ENCODE measurements around the gene FAM83B.
"Not testable (repeated sequence)": the region's sequence is repeated elsewhere in the genome, so short reads cannot be mapped to it uniquely, and the experiment has no call there.

The FAM83B gene, protein sequence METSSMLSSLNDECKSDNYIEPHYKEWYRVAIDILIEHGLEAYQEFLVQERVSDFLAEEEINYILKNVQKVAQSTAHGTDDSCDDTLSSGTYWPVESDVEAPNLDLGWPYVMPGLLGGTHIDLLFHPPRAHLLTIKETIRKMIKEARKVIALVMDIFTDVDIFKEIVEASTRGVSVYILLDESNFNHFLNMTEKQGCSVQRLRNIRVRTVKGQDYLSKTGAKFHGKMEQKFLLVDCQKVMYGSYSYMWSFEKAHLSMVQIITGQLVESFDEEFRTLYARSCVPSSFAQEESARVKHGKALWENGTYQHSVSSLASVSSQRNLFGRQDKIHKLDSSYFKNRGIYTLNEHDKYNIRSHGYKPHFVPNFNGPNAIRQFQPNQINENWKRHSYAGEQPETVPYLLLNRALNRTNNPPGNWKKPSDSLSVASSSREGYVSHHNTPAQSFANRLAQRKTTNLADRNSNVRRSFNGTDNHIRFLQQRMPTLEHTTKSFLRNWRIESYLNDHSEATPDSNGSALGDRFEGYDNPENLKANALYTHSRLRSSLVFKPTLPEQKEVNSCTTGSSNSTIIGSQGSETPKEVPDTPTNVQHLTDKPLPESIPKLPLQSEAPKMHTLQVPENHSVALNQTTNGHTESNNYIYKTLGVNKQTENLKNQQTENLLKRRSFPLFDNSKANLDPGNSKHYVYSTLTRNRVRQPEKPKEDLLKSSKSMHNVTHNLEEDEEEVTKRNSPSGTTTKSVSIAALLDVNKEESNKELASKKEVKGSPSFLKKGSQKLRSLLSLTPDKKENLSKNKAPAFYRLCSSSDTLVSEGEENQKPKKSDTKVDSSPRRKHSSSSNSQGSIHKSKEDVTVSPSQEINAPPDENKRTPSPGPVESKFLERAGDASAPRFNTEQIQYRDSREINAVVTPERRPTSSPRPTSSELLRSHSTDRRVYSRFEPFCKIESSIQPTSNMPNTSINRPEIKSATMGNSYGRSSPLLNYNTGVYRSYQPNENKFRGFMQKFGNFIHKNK

GRCh38 chr6:54846243-54846856, at the start of gene FAM83B:
Gene FAM83B, plus strand, starts transcription at chr6:54846771. Its CDS starts 23,476 bp downstream, at chr6:54870247.
- no peak for DNase-seq (ENCODE audit: low read depth in 2 of 2)

DNA sequence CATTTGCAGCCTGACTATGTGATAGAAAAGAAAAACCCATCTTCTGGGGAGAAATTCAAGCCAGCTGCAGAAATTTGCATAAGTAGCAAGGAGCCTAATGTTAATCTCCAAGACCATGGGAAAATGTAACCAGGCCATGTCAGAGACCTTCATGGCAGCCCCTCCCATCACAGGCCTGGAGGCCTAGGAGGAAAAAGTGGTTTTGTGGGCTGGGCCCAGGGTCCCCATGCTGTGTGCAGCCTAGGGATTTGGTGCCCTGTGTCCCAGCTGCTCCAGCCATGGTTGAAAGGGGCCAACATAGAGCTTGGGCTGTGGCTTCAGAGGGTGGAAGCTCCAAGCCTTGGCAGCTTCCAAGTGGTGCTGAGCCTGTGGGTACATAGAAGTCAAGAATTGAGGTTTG, 49.7 kb upstream of the FAM83B start:
- DNase-seq (ENCODE audit: low read depth in 2 of 2) = not testable (repeated sequence)

DNA sequence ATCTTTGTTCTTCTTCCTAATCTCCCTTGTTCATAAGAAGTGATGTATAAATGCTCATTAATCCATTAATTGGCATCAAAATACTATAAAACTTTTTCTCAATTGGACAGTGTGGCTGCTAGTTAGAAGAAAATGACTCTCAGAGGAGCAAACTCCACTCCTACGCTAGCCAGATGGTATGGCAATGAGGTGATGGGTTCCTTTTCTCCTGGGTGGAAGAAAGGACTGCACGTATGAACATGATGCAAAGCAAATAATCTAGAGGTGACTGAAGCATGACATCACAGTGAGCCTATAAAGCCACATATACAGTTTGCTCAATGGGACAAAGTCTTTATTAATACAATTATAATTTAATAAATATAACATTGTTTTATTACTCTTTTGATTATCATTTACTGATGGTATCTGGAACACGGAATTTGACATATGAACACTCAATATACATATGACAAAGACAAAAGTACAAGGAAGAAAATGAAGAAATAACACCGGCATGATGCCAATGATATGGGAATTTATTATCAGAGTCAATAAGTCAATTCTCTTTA, 46.4 kb upstream of the FAM83B start:
- DNase-seq (ENCODE audit: low read depth in 2 of 2) = no peak

DNA sequence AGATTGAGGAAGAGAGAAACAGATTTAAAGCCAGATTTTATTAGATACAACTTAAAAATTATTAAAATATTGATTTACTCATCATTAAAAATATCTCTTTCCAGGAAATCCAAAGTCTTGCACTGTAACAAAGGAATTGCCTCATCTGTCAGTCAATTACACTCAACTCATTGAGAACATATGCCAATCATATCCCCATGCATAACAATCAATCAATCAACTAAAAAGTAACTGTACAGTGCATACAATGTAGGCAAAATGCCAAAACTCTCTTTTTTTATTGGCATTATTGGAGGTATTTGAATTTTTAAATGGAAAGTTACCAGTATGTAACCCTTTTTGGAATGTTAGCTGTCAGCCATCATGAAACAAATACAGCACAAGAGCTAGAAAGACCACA, 45.3 kb upstream of the FAM83B start:
- no peak for DNase-seq (ENCODE audit: low read depth in 2 of 2)

DNA sequence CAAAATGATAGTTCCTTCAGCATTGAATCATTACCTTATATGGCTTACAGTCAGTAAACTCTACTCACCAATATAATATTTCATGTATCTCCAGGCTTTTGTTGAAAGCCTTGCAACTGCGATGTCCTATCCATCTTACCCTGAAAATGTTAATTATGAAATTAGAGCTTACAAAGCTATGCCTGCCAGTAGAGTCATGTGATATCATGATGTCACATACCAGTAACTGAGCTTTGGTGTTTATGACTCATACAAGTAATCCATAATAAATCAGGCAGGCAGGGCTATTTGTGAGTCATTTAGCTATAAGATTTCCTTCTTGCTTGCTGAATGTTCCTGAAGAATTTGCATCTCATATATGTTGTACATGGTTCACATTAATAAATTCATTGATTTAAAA, 44.9 kb upstream of the FAM83B start:
- peak; percentile 92 to 94 for DNase-seq (ENCODE audit: low read depth in 2 of 2)

- peak; percentile 38 to 44 for DNase-seq (ENCODE audit: low read depth in 2 of 2)
These were observed 43.6 kb upstream of the FAM83B start for GRCh38 chr6:54802775-54803634.

- DNase-seq (ENCODE audit: low read depth in 2 of 2) = peak; percentile 50 to 54
These were observed 41.5 kb upstream of the FAM83B start for GRCh38 chr6:54805077-54805476.

GRCh38 chr6:54810147-54810546, 36.4 kb upstream of the FAM83B start:
- DNase-seq (ENCODE audit: low read depth in 2 of 2) = no peak

DNA sequence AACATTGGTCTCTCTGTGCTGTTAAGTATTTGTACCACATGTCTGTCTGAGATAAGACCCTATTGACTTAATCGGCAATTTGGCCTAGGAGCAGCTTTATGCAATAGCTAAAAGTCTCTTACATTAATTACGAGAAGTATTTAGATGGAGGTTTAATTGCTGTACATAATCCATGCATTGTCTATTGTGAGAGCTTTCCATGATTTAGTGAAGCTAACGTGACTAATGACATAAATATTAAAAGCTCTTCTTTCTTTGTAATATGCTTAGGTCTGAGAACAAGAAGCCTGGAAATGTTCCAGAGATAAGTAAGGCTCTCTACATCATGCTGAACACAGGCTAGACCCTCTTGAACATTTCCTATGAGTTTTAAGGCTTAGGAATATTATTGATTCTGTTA, 32.7 kb upstream of the FAM83B start:
- DNase-seq (ENCODE audit: low read depth in 2 of 2) = peak in 1 of 2 experiments; percentile 15

DNA sequence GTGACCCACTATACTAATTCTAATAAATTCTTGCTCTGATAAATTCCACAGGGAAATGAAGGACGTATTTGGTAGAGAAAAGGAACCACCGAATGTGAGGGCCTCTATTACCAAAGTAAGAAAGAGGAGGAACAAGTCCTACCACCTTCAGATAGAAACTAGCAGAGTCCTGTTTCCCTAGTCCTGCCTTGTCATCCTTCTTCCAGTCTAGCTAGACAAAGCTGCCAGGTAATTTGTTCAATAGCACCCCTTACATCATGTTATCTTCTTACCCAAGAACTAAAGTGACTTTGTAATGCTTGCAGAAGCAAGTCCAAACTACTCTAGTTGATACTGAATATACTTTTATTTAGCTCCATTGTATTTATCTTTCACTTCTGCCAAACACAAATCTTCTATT, 29.3 kb upstream of the FAM83B start:
- no peak for DNase-seq (ENCODE audit: low read depth in 2 of 2)

- no peak for DNase-seq (ENCODE audit: low read depth in 2 of 2)
These were observed 28.7 kb upstream of the FAM83B start for GRCh38 chr6:54817834-54818233.

DNA sequence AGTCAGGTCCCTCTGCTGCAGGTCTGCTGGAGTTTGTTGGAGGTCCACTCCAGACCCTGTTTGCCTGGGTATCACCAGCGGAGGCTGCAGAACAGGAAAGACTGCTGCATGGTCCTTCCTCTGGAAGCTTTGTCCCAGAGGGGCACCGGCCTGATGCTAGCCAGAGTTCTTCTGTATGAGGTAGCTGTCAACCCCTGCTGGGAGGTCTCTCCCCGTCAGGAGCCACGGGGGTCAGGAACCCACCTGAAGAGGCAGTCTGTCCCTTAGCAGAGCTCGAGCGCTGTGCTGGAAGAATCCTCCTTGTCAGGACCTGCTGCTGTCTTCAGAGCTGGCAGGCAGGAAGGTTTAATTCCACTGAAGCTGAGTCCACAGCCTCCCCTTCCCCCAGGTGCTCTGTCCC, 22.3 kb upstream of the FAM83B start:
- not testable (repeated sequence) for DNase-seq (ENCODE audit: low read depth in 2 of 2)

GRCh38 chr6:54827010-54827409, 19.6 kb upstream of the FAM83B start:
- DNase-seq (ENCODE audit: low read depth in 2 of 2) = no peak

- DNase-seq (ENCODE audit: low read depth in 2 of 2) = no peak
These were observed 16.4 kb upstream of the FAM83B start for GRCh38 chr6:54830216-54830615.

DNA sequence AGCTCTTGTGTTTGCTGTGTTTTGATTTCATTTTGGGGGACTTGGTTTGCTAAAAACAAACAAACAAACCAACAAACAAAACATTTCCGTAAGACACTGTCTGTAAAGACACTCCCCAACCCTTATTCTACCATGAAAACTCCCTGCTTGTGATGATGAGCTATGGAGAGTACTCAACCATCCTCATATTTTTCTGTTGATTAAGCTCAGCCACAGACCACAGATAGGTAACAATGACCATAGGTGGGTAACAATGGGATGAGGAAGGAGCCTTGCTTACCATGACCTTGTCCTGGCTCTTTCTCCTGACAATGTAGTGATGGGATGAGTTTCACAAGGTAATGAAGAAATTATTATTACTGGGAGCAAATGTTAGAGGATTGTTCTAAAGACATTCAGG, 11.4 kb upstream of the FAM83B start:
- no peak for DNase-seq (ENCODE audit: low read depth in 2 of 2)

GRCh38 chr6:54846857-54847674, 495 bp downstream of the FAM83B start:
- DNase-seq (ENCODE audit: low read depth in 2 of 2) = no peak

DNA sequence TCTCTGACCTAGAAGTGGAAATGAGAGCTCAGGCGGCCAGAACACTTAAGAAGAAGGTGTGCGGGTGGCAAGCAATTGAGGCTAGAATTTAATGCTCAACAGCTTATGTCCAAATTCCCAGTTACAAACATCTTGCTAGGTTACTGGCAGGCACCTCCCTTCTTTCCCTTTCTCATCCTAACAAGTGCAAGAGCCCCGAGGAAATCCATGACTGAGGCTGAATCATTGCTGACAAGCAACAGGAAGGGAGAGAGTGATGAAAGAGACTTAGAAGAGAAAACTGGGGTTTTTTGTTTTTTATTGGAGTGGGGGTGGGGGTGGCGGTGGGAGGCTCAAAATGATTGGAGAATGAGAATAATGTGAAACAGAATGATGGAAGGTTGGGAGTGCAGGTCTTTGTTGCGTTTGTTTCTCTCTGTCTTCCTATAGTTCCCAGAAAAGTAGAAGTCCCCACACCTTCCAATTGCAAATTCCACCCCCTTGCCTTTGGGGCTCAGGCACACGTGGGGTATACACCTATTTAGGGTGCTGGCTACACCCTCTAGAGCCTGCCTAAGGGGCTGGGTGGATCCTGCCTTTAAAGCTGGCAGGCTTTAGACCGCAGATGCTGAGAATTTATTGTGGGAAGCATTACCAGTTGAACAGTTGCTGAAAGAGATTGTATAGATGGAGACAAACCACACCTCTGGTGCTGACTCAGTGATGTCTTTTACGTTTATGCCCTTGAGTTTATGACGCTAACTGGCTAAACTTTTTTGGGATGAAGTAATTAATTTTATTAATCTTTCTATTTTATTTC, 1.4 kb downstream of the FAM83B start:
- peak in 1 of 2 experiments; percentile 12 for DNase-seq (ENCODE audit: low read depth in 2 of 2)

GRCh38 chr6:54850114-54850513, 3.5 kb downstream of the FAM83B start:
- no peak for DNase-seq (ENCODE audit: low read depth in 2 of 2)

DNA sequence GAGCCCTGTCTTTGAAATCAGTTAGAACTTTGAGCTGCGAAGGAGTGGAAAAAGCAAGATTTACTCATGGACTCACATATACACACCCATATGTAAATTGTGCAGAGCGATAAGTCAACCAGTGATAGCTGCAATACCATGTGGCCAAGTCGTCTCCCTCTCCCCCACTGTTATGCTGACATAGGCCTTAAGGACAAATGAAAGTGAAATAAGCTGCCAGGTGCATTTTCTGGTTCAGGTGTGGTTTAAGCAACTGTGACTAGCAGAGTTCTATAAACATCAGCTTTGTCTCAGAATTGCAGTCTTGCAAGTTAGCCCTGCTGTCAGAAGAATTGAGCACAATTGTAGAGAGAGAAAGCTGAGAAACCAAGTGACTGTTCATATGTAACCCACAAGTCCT, 9.6 kb downstream of the FAM83B start:
- no peak for DNase-seq (ENCODE audit: low read depth in 2 of 2)
